Astrocyte (in vitro differentiated cells and primary cell): ENCODE data around the gene CTTNBP2. TPM values are rescaled to one million over a fixed set of nuclear protein-coding genes. Genes with fewer than 3 reads are reported as not detected.

ENCODE experiments used
- DNase-seq: peaks from one replicate; pipeline ENCODE4 v3.0.0-alpha.2; 2010; ENCODE audit warnings: low read depth
- FAIRE-seq: peaks from 2 replicates; lab custom pipeline; 2011; peaks lifted over from hg19 to GRCh38; lab: Jason Lieb, UNC
- H2AFZ ChIP-seq: 2 replicates; pipeline ENCODE4 v1.6.0; 2012; ENCODE audit warnings: low read depth, low read length, inconsistent platforms
- H3K27ac ChIP-seq: 2 replicates; pipeline ENCODE4 v1.5.1; 2011; ENCODE audit warnings: low read depth, low read length, inconsistent platforms
- H3K27me3 ChIP-seq: 2 replicates; pipeline ENCODE4 v1.6.0; 2011; ENCODE audit warnings: low read length, inconsistent platforms; ENCODE audit not compliant: insufficient read depth
- H3K36me3 ChIP-seq: 2 replicates; pipeline ENCODE4 v1.5.1; 2011; ENCODE audit warnings: low read length, inconsistent platforms; ENCODE audit not compliant: insufficient read depth
- H3K4me1 ChIP-seq: 2 replicates; pipeline ENCODE4 v1.5.1; 2011; ENCODE audit warnings: low read length, inconsistent platforms; ENCODE audit not compliant: insufficient read depth
- H3K4me2 ChIP-seq: 2 replicates; pipeline ENCODE4 v1.6.0; 2012; ENCODE audit warnings: low read length, inconsistent platforms
- H3K4me3 ChIP-seq: 2 replicates; pipeline ENCODE4 v1.5.1; 2011; ENCODE audit warnings: low read depth, mild to moderate bottlenecking, low read length, inconsistent platforms; ENCODE audit not compliant: insufficient read depth
- H3K79me2 ChIP-seq: 2 replicates; pipeline ENCODE4 v1.6.0; 2012; ENCODE audit warnings: mild to moderate bottlenecking, low read length, inconsistent platforms; ENCODE audit not compliant: insufficient read depth
- H3K9ac ChIP-seq: 2 replicates; pipeline ENCODE4 v1.6.0; 2012; ENCODE audit warnings: mild to moderate bottlenecking, low read length, inconsistent platforms
- H3K9me3 ChIP-seq: 2 replicates; pipeline ENCODE4 v1.5.1; 2012; ENCODE audit warnings: low read depth, mild to moderate bottlenecking, low read length, inconsistent platforms; ENCODE audit not compliant: insufficient read depth
- H4K20me1 ChIP-seq: 2 replicates; pipeline ENCODE4 v1.6.0; 2012; ENCODE audit warnings: low read length, inconsistent platforms; ENCODE audit not compliant: insufficient read depth
- H3K27ac Mint-ChIP-seq: one replicate; pipeline ENCODE4 v1.8.0; 2021; ENCODE audit warnings: mild to moderate bottlenecking, mixed read lengths; ENCODE audit not compliant: unreplicated experiment
- H3K27me3 Mint-ChIP-seq: one replicate; pipeline ENCODE4 v1.8.0; 2021; ENCODE audit warnings: low read depth, mixed read lengths; ENCODE audit not compliant: unreplicated experiment
- H3K36me3 Mint-ChIP-seq: one replicate; pipeline ENCODE4 v1.8.0; 2021; ENCODE audit warnings: low read depth, mixed read lengths; ENCODE audit not compliant: unreplicated experiment
- H3K4me1 Mint-ChIP-seq: one replicate; pipeline ENCODE4 v1.8.0; 2021; ENCODE audit warnings: low read depth, mixed read lengths; ENCODE audit not compliant: unreplicated experiment
- H3K4me3 Mint-ChIP-seq: one replicate; pipeline ENCODE4 v1.8.0; 2021; ENCODE audit warnings: mild to moderate bottlenecking, moderate library complexity, mixed read lengths; ENCODE audit not compliant: unreplicated experiment
- H3K9me3 Mint-ChIP-seq: one replicate; pipeline ENCODE4 v1.8.0; 2021; ENCODE audit warnings: mild to moderate bottlenecking, mixed read lengths; ENCODE audit not compliant: unreplicated experiment
- EZH2 ChIP-seq: IDR thresholded peaks from 2 replicates; pipeline ENCODE4 v1.6.1; 2012; ENCODE audit warnings: mild to moderate bottlenecking, low read length, inconsistent platforms; ENCODE audit not compliant: insufficient read depth
- total RNA-seq: library from RNA; stranded (reverse); gene quantifications from 2 replicates; pipeline ENCODE4 v1.2.1, GENCODE V29; 2021
- TF ChIP-seq, protein P1 (sequence below): IDR thresholded peaks from 2 replicates; pipeline ENCODE4 v1.5.1; 2011; ENCODE audit warnings: low read depth, mild to moderate bottlenecking, inconsistent platforms, low read length, moderate library complexity; ENCODE audit not compliant: insufficient read depth

The CTTNBP2 gene
- total RNA-seq, 1 donor from 2014 or later: 4.9 TPM

DNA sequence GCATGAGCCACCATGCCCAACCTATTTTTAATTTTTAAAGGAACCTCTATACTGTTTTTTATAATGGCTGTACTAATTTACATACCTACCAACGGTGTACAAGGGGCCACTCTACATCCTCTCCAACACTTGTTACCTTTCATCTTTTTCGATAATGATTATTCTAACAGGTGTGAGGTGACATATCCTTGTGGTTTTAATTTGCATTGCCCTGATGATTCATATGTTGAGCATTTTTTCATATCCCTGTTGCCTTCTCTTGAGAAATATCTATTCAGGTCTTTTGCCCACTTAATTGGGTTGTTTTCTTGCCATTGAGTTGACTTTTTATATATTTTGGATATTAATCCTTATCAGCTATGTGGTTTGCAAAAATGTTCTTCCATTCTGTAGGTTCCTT lies 167.0 kb downstream of the CTTNBP2 start:
- no peak overlapping the region for H3K27ac ChIP-seq
- no peak for FAIRE-seq
- H3K36me3 ChIP-seq: no peaks in the 10 kb centered on the region
- Mint-ChIP-seq H3K27me3 (no peaks in the 10 kb centered on the region), H3K36me3 (no peaks in the 10 kb centered on the region), H3K4me1 (no peaks in the 10 kb centered on the region), H3K4me3 (no peak overlapping the region), H3K27ac (no peak overlapping the region), H3K9me3 (peaks cover 2% of the 10 kb centered on the region)
- no peaks in the 10 kb centered on the region for H3K9me3 ChIP-seq
- no peak for TF ChIP-seq EZH2
- TF ChIP-seq, protein P1, sequence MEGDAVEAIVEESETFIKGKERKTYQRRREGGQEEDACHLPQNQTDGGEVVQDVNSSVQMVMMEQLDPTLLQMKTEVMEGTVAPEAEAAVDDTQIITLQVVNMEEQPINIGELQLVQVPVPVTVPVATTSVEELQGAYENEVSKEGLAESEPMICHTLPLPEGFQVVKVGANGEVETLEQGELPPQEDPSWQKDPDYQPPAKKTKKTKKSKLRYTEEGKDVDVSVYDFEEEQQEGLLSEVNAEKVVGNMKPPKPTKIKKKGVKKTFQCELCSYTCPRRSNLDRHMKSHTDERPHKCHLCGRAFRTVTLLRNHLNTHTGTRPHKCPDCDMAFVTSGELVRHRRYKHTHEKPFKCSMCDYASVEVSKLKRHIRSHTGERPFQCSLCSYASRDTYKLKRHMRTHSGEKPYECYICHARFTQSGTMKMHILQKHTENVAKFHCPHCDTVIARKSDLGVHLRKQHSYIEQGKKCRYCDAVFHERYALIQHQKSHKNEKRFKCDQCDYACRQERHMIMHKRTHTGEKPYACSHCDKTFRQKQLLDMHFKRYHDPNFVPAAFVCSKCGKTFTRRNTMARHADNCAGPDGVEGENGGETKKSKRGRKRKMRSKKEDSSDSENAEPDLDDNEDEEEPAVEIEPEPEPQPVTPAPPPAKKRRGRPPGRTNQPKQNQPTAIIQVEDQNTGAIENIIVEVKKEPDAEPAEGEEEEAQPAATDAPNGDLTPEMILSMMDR: no peak
- no peaks in the 10 kb centered on the region for H3K79me2 ChIP-seq
- no peak overlapping the region for H3K9ac ChIP-seq
- no peaks in the 10 kb centered on the region for H3K4me1 ChIP-seq
- H3K4me2 ChIP-seq: no peak overlapping the region
- no peaks in the 10 kb centered on the region for H4K20me1 ChIP-seq
- H3K27me3 ChIP-seq: no peaks in the 10 kb centered on the region
- no peak for DNase-seq
- no peak overlapping the region for H3K4me3 ChIP-seq
- H2AFZ ChIP-seq: no peak overlapping the region

- Histone ChIP-seq H3K79me2 (no peaks in the 10 kb centered on the region), H3K4me2 (no peak overlapping the region), H3K27ac (no peak overlapping the region), H3K9ac (no peak overlapping the region), H3K4me3 (no peak overlapping the region), H3K27me3 (no peaks in the 10 kb centered on the region), H3K4me1 (no peaks in the 10 kb centered on the region), H3K36me3 (no peaks in the 10 kb centered on the region), H4K20me1 (no peaks in the 10 kb centered on the region), H3K9me3 (no peaks in the 10 kb centered on the region), H2AFZ (no peak overlapping the region)
- no peaks in the 10 kb centered on the region for H3K36me3 Mint-ChIP-seq
- peaks cover 2% of the 10 kb centered on the region for H3K9me3 Mint-ChIP-seq
- no peak for TF ChIP-seq EZH2
- TF ChIP-seq, protein P1: no peak
- H3K27me3 Mint-ChIP-seq: no peaks in the 10 kb centered on the region
- H3K4me1 Mint-ChIP-seq: no peaks in the 10 kb centered on the region
- no peak overlapping the region for H3K27ac Mint-ChIP-seq
- no peak for DNase-seq
- H3K4me3 Mint-ChIP-seq: no peak overlapping the region
- no peak for FAIRE-seq
Observed at GRCh38 chr7:117705630-117706029, 167.6 kb downstream of the CTTNBP2 start.

DNA sequence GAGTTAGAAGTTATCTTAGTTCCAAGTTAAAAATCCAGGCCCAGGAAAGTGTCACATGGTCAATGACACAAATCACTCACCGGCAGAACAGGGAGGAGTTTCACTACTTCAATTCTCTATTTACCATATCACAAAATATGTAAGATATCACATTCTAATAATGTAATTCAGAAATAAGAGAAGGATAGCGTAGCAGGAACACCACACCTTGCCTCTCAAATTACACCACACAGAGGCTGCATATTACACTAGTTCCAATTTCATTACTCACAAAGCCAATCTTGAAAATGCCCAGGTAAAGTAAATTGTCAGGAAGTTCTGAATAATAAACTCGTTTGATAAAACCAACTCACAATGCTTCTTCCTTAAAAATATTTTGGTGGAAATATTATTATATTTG lies 169.2 kb downstream of the CTTNBP2 start:
- H3K9me3 Mint-ChIP-seq: peaks cover 2% of the 10 kb centered on the region
- no peaks in the 10 kb centered on the region for H3K4me1 ChIP-seq
- no peaks in the 10 kb centered on the region for H3K27me3 Mint-ChIP-seq
- H3K4me1 Mint-ChIP-seq: no peaks in the 10 kb centered on the region
- no peak overlapping the region for H3K9ac ChIP-seq
- no peak for TF ChIP-seq EZH2
- TF ChIP-seq, protein P1: no peak
- no peaks in the 10 kb centered on the region for H3K36me3 Mint-ChIP-seq
- no peak overlapping the region for H3K4me3 ChIP-seq
- H3K79me2 ChIP-seq: no peaks in the 10 kb centered on the region
- no peak overlapping the region for H2AFZ ChIP-seq
- no peak for DNase-seq
- H3K27ac Mint-ChIP-seq: no peak overlapping the region
- H3K27ac ChIP-seq: no peak overlapping the region
- FAIRE-seq: no peak
- H4K20me1 ChIP-seq: no peaks in the 10 kb centered on the region
- no peaks in the 10 kb centered on the region for H3K27me3 ChIP-seq
- H3K36me3 ChIP-seq: no peaks in the 10 kb centered on the region
- H3K9me3 ChIP-seq: no peaks in the 10 kb centered on the region
- H3K4me3 Mint-ChIP-seq: no peak overlapping the region
- H3K4me2 ChIP-seq: no peak overlapping the region
